ENCODE results near the gene CCND3. TPM values are rescaled to one million over a fixed set of nuclear protein-coding genes. Genes with fewer than 3 reads are reported as not detected.

Gene CCND3
- 100 to 1,000 TPM; 283 to 287 TPM for total RNA-seq
- polyA plus RNA-seq, result 648 TPM

DNA sequence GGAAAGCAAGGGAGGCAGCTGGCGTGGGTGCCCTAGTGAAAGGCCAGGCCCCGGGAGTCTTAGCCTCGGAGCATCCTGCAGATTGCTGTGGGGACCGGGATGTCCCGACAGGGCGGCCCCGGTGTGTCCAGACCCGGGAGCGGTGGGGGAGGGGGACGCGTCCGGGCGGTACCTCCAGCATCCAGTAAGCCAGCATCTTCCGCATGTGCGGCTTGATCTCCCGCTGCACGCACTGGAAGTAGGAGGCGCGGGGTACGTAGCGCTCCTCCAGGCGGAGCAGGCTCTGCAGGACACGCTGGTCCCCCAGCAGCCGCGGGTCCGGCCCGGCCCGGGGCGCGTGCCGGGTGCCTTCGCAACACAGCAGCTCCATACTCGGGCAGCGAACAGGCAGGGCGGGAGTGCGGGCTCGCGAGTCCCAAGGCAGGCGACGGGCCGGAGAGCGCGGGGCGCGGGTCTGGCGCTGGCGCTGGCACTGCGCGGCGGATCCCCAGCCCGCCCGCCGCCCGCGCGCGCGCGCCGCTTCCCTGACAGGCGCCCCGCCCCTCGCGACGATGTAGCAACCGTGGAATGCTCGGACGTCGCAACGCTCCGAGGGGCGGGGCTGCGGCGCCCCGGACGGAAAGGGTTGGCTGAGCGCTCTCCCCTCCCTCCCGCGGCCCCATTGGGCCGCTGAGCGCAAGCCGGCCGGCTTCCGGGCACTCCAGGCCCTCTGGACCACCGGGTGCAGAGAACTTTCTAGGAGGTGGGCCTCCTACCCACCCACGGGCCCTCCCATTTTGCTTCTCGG, at the start of gene CCND3:
Gene CCND3 (minus strand): TSS at position 529 of the 787 bp plus-strand sequence. CDS start 159 bp downstream, at position 370.
- CTCF ChIA-PET, result interaction anchor here (0.6 to 11.8 kb wide), 8 partner anchors 8 to 163 kb away, joined by 3 to 167 read pairs (median 5); partner anchors contain the start of genes BYSL, MED20, TAF8 and TOMM6
- H3K27me3 ChIP-seq (ENCODE audit: insufficient read depth, low read length, poor library complexity, severe bottlenecking), result no peaks in the 10 kb centered on the region
- Mint-ChIP-seq H3K4me3 (peak within 1 kb of the TSS; percentile 90 to 97 (median 95)), H3K36me3 (peaks cover 2 to 25% (median 3%) of the 10 kb centered on the region in 3 donors), H3K9me3 (peaks cover 0 to 2% (median 0%) of the 10 kb centered on the region in 5 donors), H3K27ac (peak within 1 kb of the TSS; percentile 81 to 98 (median 96)), H3K27me3 (peaks cover 0 to 2% of the 10 kb centered on the region in 2 donors), H3K4me1 (peaks cover 61 to 80% (median 63%) of the 10 kb centered on the region in 3 donors)
- peak; percentile 75 to 88 (median 80) for DNase-seq
- H3K4me1 ChIP-seq (ENCODE audit: insufficient read depth, low read length), result peaks cover 65% of the 10 kb centered on the region
- peak within 1 kb of the TSS; percentile 73 for H3K27ac ChIP-seq (ENCODE audit: low read depth, low read length)
- H3K9me3 ChIP-seq (ENCODE audit: low read length), result no peaks in the 10 kb centered on the region
- H3K36me3 ChIP-seq (ENCODE audit: insufficient read depth, low read length), result peaks cover 13% of the 10 kb centered on the region
- peak within 1 kb of the TSS; percentile 84 for H3K4me3 ChIP-seq (ENCODE audit: low read length)
- POLR2A ChIA-PET, result interaction anchor here (1.4 to 1.5 kb wide), 2 partner anchors 20 to 80 kb away, joined by 4 to 5 read pairs; partner anchors contain the start of genes BYSL and MED20

DNA sequence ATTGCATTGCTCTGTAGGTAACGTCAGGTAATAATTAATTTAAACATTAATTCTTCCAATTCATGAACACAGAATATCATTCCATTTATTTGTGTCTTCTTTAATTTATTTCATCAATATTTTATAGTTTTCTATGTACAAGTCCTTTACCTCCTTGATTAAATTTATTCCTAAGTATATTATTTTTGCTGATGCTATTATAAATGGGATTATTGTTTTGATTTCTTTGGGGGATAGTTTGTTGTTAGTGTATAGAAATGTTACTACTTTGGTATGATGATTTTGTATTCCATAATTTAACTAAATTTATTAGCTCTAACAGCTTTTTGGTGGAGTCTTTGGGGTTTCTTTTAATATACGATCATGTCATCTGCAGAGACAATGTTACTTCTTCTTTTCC, 44.7 kb upstream of the CCND3 start:
- Mint-ChIP-seq H3K4me1 (peaks cover 59 to 78% (median 74%) of the 10 kb centered on the region in 3 donors), H3K27ac (peak overlapping the region in 4 of 8 donors; percentile 19 to 78 (median 56)), H3K27me3 (no peaks in the 10 kb centered on the region), H3K9me3 (no peaks in the 10 kb centered on the region), H3K4me3 (no peak overlapping the region), H3K36me3 (peaks cover 0 to 51% (median 5%) of the 10 kb centered on the region in 3 donors)
- Histone ChIP-seq H3K9me3 (ENCODE audit: low read length) (no peaks in the 10 kb centered on the region), H3K4me3 (ENCODE audit: low read length) (no peak overlapping the region), H3K4me1 (ENCODE audit: insufficient read depth, low read length) (peaks cover 36% of the 10 kb centered on the region), H3K27ac (ENCODE audit: low read depth, low read length) (no peak overlapping the region), H3K27me3 (ENCODE audit: insufficient read depth, low read length, poor library complexity, severe bottlenecking) (no peaks in the 10 kb centered on the region), H3K36me3 (ENCODE audit: insufficient read depth, low read length) (no peaks in the 10 kb centered on the region)
- ChIA-PET POLR2A (no interaction called here), CTCF (interaction anchor here (1.2 kb wide), 1 partner anchor 51 kb away, joined by 5 read pairs; no protein-coding TSS in a partner anchor)
- DNase-seq, result no peak

DNA sequence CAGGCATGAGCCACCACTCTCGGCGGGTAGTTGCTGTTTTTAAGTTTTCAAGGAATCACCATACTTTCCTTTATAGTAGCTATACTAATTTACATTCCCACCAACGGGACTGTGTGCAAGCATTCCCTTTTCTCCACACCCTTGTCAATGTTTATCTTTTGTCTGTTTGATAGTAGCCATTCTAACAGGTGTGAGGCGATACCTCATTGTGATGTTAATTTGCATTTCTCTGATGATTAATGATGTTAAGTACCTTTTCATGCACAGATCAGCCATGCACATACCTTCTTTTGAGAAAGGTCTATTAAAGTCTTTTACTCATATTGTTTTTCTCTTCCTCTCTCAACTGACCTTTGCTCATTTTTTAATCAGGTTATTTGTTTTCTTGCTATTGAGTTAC, 43.0 kb upstream of the CCND3 start:
- no peaks in the 10 kb centered on the region for H3K9me3 ChIP-seq (ENCODE audit: low read length)
- H3K27ac ChIP-seq (ENCODE audit: low read depth, low read length), result no peak overlapping the region
- H3K27me3 ChIP-seq (ENCODE audit: insufficient read depth, low read length, poor library complexity, severe bottlenecking), result no peaks in the 10 kb centered on the region
- peaks cover 62 to 82% (median 77%) of the 10 kb centered on the region in 3 donors for H3K4me1 Mint-ChIP-seq
- no peak for DNase-seq
- H3K27ac Mint-ChIP-seq, result peak overlapping the region in 5 of 8 donors; percentile 8 to 54 (median 24)
- no peak overlapping the region for H3K4me3 ChIP-seq (ENCODE audit: low read length)
- H3K9me3 Mint-ChIP-seq, result no peaks in the 10 kb centered on the region
- no peak overlapping the region for H3K4me3 Mint-ChIP-seq
- H3K36me3 Mint-ChIP-seq, result peaks cover 0 to 48% (median 10%) of the 10 kb centered on the region in 3 donors
- peaks cover 36% of the 10 kb centered on the region for H3K4me1 ChIP-seq (ENCODE audit: insufficient read depth, low read length)
- H3K27me3 Mint-ChIP-seq, result no peaks in the 10 kb centered on the region
- ChIA-PET CTCF (no interaction called here), POLR2A (no interaction called here)
- H3K36me3 ChIP-seq (ENCODE audit: insufficient read depth, low read length), result no peaks in the 10 kb centered on the region

DNA sequence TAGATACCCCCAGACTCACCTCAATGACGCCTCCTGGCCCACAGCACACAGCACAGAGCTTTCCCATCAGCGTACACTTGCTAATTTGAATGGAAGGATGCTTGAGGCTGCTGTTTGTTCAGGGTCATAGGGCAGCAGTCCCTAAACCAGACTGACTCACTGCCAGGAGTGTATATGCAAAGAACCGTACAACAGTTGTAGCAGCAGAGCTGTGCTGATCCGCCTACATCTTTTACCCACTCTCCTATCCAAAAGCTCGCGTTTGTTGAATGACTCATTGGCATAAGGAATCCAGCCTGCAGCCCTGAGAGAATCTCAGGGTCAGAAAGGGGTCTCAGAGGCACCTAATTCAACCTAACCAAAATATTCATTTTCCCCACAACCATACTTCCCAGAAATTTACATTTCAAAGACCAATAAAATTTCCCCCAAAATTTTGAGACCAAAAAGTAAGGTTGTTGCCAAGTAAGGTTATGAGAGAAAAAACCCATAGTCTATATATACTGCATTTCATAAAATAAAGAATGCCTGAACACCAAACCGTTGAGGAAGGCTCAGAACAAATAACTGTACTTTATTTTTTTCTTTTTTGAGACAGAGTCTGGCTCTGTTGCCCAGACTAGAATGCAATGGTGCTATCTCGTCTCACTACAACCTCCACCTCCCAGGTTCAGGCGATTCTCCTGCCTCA, 35.3 kb upstream of the CCND3 start:
- peaks cover 69% of the 10 kb centered on the region for H3K4me1 ChIP-seq (ENCODE audit: insufficient read depth, low read length)
- H3K27me3 Mint-ChIP-seq, result no peaks in the 10 kb centered on the region
- peak overlapping the region in 7 of 8 donors; percentile 2 to 91 (median 54) for H3K27ac Mint-ChIP-seq
- no peaks in the 10 kb centered on the region for H3K27me3 ChIP-seq (ENCODE audit: insufficient read depth, low read length, poor library complexity, severe bottlenecking)
- H3K9me3 ChIP-seq (ENCODE audit: low read length), result no peaks in the 10 kb centered on the region
- peaks cover 5% of the 10 kb centered on the region for H3K36me3 ChIP-seq (ENCODE audit: insufficient read depth, low read length)
- DNase-seq, result no peak
- ChIA-PET CTCF (no interaction called here), POLR2A (interaction anchor here (1.7 kb wide), 1 partner anchor 45 kb away, joined by 3 read pairs; no protein-coding TSS in a partner anchor)
- H3K4me1 Mint-ChIP-seq, result peaks cover 61 to 83% (median 75%) of the 10 kb centered on the region in 3 donors
- no peak overlapping the region for H3K27ac ChIP-seq (ENCODE audit: low read depth, low read length)
- H3K4me3 Mint-ChIP-seq, result peak overlapping the region in 5 of 7 donors; percentile 19 to 71 (median 55)
- H3K4me3 ChIP-seq (ENCODE audit: low read length), result no peak overlapping the region
- no peaks in the 10 kb centered on the region for H3K9me3 Mint-ChIP-seq
- peaks cover 0 to 43% (median 9%) of the 10 kb centered on the region in 3 donors for H3K36me3 Mint-ChIP-seq

DNA sequence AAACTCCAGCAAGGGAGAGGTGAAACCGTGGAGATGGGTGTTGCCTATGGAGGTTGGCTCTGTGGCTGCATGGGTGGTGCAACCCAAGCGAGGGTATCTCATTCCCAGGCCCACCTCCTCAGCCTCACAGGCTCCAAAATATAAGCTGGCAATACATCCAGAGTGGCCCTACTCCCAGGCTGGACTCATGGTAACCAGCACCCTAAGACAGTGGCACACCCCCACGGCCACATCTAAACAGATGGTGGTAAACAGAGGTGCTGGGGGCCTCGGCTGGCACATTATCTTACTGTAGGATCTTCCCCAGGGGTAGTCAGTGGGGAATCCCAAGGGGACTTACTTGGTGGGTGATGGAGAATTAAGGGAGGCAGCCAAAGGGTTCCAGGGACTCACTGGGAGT, 33.7 kb upstream of the CCND3 start:
- Mint-ChIP-seq H3K4me1 (peaks cover 65 to 81% (median 76%) of the 10 kb centered on the region in 3 donors), H3K9me3 (no peaks in the 10 kb centered on the region), H3K36me3 (peaks cover 0 to 44% (median 9%) of the 10 kb centered on the region in 3 donors), H3K27me3 (no peaks in the 10 kb centered on the region), H3K4me3 (peak overlapping the region in 4 of 7 donors; percentile 19 to 54 (median 28)), H3K27ac (peak overlapping the region in 3 of 8 donors; percentile 45 to 81 (median 67))
- Histone ChIP-seq H3K9me3 (ENCODE audit: low read length) (no peaks in the 10 kb centered on the region), H3K4me3 (ENCODE audit: low read length) (no peak overlapping the region), H3K27ac (ENCODE audit: low read depth, low read length) (no peak overlapping the region), H3K27me3 (ENCODE audit: insufficient read depth, low read length, poor library complexity, severe bottlenecking) (no peaks in the 10 kb centered on the region), H3K4me1 (ENCODE audit: insufficient read depth, low read length) (peaks cover 77% of the 10 kb centered on the region), H3K36me3 (ENCODE audit: insufficient read depth, low read length) (peaks cover 5% of the 10 kb centered on the region)
- ChIA-PET CTCF (interaction anchor here (1.4 kb wide), 1 partner anchor 69 kb away, joined by 3 read pairs; no protein-coding TSS in a partner anchor), POLR2A (no interaction called here)
- DNase-seq, result no peak

DNA sequence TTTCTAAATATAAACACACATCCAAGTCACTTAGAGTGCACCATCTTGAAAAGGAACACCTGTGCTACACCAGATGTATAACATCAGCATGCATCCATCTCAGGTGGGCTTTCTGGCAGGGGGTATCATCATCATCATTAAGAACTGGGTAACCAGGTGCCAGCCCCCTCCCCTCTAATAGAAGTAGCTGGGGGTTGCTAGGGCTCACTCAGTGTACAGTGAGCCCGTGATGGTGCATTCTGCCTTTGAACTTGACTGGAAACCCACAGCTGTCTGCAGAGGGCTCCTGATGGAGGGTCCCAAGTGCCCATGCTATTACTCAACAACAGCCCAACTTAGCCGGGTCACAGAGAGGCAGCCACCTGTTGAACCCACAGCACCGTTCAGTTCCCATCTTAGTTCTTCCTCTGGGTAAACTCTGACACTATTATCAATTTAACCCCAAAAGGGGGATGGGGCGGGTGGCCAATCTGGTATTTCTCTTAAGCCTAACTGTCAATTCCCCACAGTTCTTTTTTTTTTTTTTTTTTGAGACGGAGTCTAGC, 32.7 kb upstream of the CCND3 start:
- Histone ChIP-seq H3K27ac (ENCODE audit: low read depth, low read length) (no peak overlapping the region), H3K4me3 (ENCODE audit: low read length) (no peak overlapping the region), H3K9me3 (ENCODE audit: low read length) (no peaks in the 10 kb centered on the region), H3K4me1 (ENCODE audit: insufficient read depth, low read length) (peaks cover 75% of the 10 kb centered on the region), H3K27me3 (ENCODE audit: insufficient read depth, low read length, poor library complexity, severe bottlenecking) (no peaks in the 10 kb centered on the region), H3K36me3 (ENCODE audit: insufficient read depth, low read length) (peaks cover 5% of the 10 kb centered on the region)
- DNase-seq, result no peak
- H3K4me3 Mint-ChIP-seq, result peak overlapping the region in 3 of 7 donors; percentile 12 to 48 (median 24)
- H3K27me3 Mint-ChIP-seq, result no peaks in the 10 kb centered on the region
- ChIA-PET POLR2A (no interaction called here), CTCF (interaction anchor here (1.8 kb wide), 1 partner anchor 37 kb away, joined by 4 read pairs; no protein-coding TSS in a partner anchor)
- H3K9me3 Mint-ChIP-seq, result no peaks in the 10 kb centered on the region
- H3K4me1 Mint-ChIP-seq, result peaks cover 62 to 81% (median 75%) of the 10 kb centered on the region in 3 donors
- H3K36me3 Mint-ChIP-seq, result peaks cover 0 to 48% (median 8%) of the 10 kb centered on the region in 3 donors
- peak overlapping the region in 4 of 8 donors; percentile 39 to 80 (median 65) for H3K27ac Mint-ChIP-seq

DNA sequence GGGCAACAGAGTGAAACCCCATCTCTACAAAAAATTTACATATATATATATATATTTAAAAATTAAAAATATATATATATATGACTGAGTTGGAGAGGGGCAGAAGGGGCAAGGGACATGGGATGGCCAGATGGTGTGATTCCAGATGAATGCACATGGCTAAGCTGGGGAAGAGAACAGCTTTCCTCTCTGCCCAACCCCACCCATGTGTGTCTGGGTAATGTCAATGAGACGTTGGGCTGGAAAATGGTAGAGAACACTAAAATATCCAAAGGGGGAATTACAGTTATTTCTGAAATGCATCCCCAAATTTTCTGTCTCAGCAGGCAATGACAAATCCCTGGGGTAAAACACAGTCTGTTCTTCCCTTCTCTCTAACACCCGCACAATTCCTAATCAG, 31.2 kb upstream of the CCND3 start:
- peaks cover 0 to 2% of the 10 kb centered on the region in 2 donors for H3K27me3 Mint-ChIP-seq
- H3K9me3 Mint-ChIP-seq, result no peaks in the 10 kb centered on the region
- Histone ChIP-seq H3K4me3 (ENCODE audit: low read length) (no peak overlapping the region), H3K4me1 (ENCODE audit: insufficient read depth, low read length) (peaks cover 77% of the 10 kb centered on the region), H3K9me3 (ENCODE audit: low read length) (no peaks in the 10 kb centered on the region), H3K27ac (ENCODE audit: low read depth, low read length) (no peak overlapping the region), H3K27me3 (ENCODE audit: insufficient read depth, low read length, poor library complexity, severe bottlenecking) (no peaks in the 10 kb centered on the region), H3K36me3 (ENCODE audit: insufficient read depth, low read length) (peaks cover 11% of the 10 kb centered on the region)
- ChIA-PET CTCF (no interaction called here), POLR2A (interaction anchor here (1.1 kb wide), 1 partner anchor 78 kb away, joined by 3 read pairs; the partner anchor contains the start of gene USP49)
- H3K27ac Mint-ChIP-seq, result peak overlapping the region in 3 of 8 donors; percentile 26 to 78 (median 52)
- peaks cover 65 to 88% (median 75%) of the 10 kb centered on the region in 3 donors for H3K4me1 Mint-ChIP-seq
- no peak for DNase-seq
- H3K4me3 Mint-ChIP-seq, result no peak overlapping the region
- H3K36me3 Mint-ChIP-seq, result peaks cover 0 to 49% (median 8%) of the 10 kb centered on the region in 3 donors

All from CD8-positive, alpha-beta memory T cell (primary cell).